ENCODE data around the gene NBAS. TPM values are rescaled to one million over a fixed set of nuclear protein-coding genes. Genes with fewer than 3 reads are reported as not detected.

The NBAS gene
- total and polyA plus RNA-seq, 9 of the 15 experiments (the other 6 are each of a cell fraction or from before 2014, with no cell fraction given): 15.3 to 94.4 (median 69.9) TPM

- peak; percentile 62 for TF ChIP-seq MGA (IDR thresholded peaks at IDR 0.05)
- no peak for TF ChIP-seq REST (IDR thresholded peaks at IDR 0.05; ENCODE audit: borderline replicate concordance)
- TF ChIP-seq REST (CRISPR knock-in tag; IDR thresholded peaks at IDR 0.05; ENCODE audit: low read depth): no peak
- no peak for TF ChIP-seq RNF219 (CRISPR knock-in tag; IDR thresholded peaks at IDR 0.05)
Observed at GRCh38 chr2:15563227-15564100, 2.3 kb upstream of the NBAS start (continued).

Measured in K562 (cell line).